IMR-90 (cell line): ENCODE measurements around the gene AKAP6.

ENCODE experiments used
- CEBPB ChIP-seq: IDR thresholded peaks from 2 replicates; pipeline ENCODE4 v1.6.1; 2012; ENCODE audit warnings: low read depth, low read length, improper control_type of control experiment
- TF ChIP-seq, protein P1 (sequence below): conservative IDR thresholded peaks from 2 replicates; pipeline ENCODE4 v1.5.1; 2012; ENCODE audit warnings: mild to moderate bottlenecking, low read depth, low read length, improper control_type of control experiment

DNA sequence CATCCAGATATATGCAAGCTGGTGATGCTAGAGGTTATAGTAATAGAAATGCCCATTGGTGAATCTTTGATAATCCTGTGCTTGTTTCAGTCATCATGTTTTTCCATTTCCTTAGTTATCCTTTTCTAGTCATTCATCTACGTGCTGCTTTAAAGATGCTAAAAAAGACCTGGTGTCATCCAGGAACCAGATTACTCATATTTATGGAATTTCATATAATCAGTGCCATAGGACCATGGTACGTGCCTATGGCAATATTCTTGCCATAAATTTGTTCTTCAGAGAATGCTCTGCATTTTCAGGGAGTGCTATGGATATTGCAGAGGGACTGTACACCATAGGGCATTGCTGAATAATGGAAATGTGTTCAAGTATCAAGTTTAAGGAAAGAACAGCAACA lies 267.3 kb downstream of the AKAP6 start:
- TF ChIP-seq CEBPB = no peak
- TF ChIP-seq, protein P1, sequence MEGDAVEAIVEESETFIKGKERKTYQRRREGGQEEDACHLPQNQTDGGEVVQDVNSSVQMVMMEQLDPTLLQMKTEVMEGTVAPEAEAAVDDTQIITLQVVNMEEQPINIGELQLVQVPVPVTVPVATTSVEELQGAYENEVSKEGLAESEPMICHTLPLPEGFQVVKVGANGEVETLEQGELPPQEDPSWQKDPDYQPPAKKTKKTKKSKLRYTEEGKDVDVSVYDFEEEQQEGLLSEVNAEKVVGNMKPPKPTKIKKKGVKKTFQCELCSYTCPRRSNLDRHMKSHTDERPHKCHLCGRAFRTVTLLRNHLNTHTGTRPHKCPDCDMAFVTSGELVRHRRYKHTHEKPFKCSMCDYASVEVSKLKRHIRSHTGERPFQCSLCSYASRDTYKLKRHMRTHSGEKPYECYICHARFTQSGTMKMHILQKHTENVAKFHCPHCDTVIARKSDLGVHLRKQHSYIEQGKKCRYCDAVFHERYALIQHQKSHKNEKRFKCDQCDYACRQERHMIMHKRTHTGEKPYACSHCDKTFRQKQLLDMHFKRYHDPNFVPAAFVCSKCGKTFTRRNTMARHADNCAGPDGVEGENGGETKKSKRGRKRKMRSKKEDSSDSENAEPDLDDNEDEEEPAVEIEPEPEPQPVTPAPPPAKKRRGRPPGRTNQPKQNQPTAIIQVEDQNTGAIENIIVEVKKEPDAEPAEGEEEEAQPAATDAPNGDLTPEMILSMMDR = no peak
